ENCODE data around the gene SYNJ2. TPM values are rescaled to one million over a fixed set of nuclear protein-coding genes. Genes with fewer than 3 reads are reported as not detected.

SYNJ2 gene
- total and polyA plus RNA-seq, 2 of the 4 experiments (the other 2 are of a cell fraction): 40.8 to 45.2 TPM

GRCh38 chr6:158053377-158054313 is 72.0 kb downstream of the SYNJ2 start:
- H2AK9ac ChIP-seq (replicated peaks; ENCODE audit: low read depth, low read length, poor library complexity): peak overlapping the region; percentile 44
- H3K23ac ChIP-seq (ENCODE audit: low read depth, low read length): no peak overlapping the region
- H2AK5ac ChIP-seq (ENCODE audit: low read depth, low read length): no peak overlapping the region
- H3K4ac ChIP-seq (ENCODE audit: low read depth, low read length): no peak overlapping the region
- no peak overlapping the region for H2AFZ ChIP-seq (replicated peaks; ENCODE audit: low read length, poor library complexity)
- intact Hi-C loops (cut with micrococcal nuclease) (no loop called here), dilution Hi-C loops (cut with HindIII; ENCODE audit: low sequenced_read_pairs, unreplicated experiment) (no loop called here), in situ Hi-C loops (cut with MboI; ENCODE audit: low sequenced_read_pairs) (no loop called here)
- peak overlapping the region; percentile 43 for H2BK5ac ChIP-seq (ENCODE audit: low read depth, low read length, poor library complexity, severe bottlenecking)
- no peak overlapping the region for H3K14ac ChIP-seq (replicated peaks; ENCODE audit: low read depth, low read length)
- no peaks in the 10 kb centered on the region for H4K20me1 ChIP-seq (ENCODE audit: insufficient read depth, low read length)
- no peak overlapping the region for H3K27ac ChIP-seq (ENCODE audit: insufficient read depth, low read length)
- ChIA-PET POLR2A (ENCODE audit: unreplicated experiment) (no interaction called here), CTCF (no interaction called here)
- no TSS peak for BruUV-seq (replicated peaks)
- H2BK120ac ChIP-seq (ENCODE audit: low read depth, low read length): no peak overlapping the region
- H3K79me1 ChIP-seq (ENCODE audit: low read depth in 1 of 2, low read length in 2 of 2): peaks cover 30 to 63% of the 10 kb centered on the region in 2 experiments
- ATAC-seq (ENCODE audit: low read depth) (no peak), DNase-seq (no peak)
- H3K56ac ChIP-seq (ENCODE audit: extremely low read depth, insufficient read depth, low read length): no peak overlapping the region
- no peak overlapping the region for H4K8ac ChIP-seq (ENCODE audit: low read depth in 2 of 2, low read length in 2 of 2)
- no peak overlapping the region for H3K9ac ChIP-seq (ENCODE audit: low read depth, low read length)
- H3K9me1 ChIP-seq (ENCODE audit: insufficient read depth, low read length): peaks cover 45% of the 10 kb centered on the region
- WGBS, 2 experiments (ENCODE audit: extremely low coverage in 2 of 2, insufficient read length in 1 of 2): 63% methylated on average over 2 of the region's 2 CpGs; no CpG with 5 or more reads in 1 of the 2 experiments
- no peak overlapping the region for H2BK15ac ChIP-seq (ENCODE audit: low read depth, low read length)
- H4K5ac ChIP-seq (ENCODE audit: low read depth, low read length): no peak overlapping the region
- no peaks in the 10 kb centered on the region for H3K9me3 ChIP-seq (ENCODE audit: control insufficient read depth, insufficient read depth, low read length)
- H3K4me1 ChIP-seq (ENCODE audit: control insufficient read depth, insufficient read depth, low read length): peaks cover 23% of the 10 kb centered on the region
- H3K27me3 ChIP-seq (ENCODE audit: control insufficient read depth, insufficient read depth, low read length): no peaks in the 10 kb centered on the region
- no peak overlapping the region for H4K91ac ChIP-seq (ENCODE audit: insufficient read depth, low read depth, low read length)
- H3K18ac ChIP-seq (ENCODE audit: low read depth, low read length): no peak overlapping the region
- no peak overlapping the region for H3K4me3 ChIP-seq (ENCODE audit: insufficient read depth, low read depth, low read length)
- H2BK20ac ChIP-seq (ENCODE audit: low read depth, low read length): no peak overlapping the region
- H3K4me2 ChIP-seq (ENCODE audit: low read depth, low read length): no peak overlapping the region
- peaks cover 31% of the 10 kb centered on the region for H3K36me3 ChIP-seq (ENCODE audit: control insufficient read depth, insufficient read depth, low read length)
- TF ChIP-seq RAD21 (IDR thresholded peaks at IDR 0.05; ENCODE audit: low read length): no peak
- TF ChIP-seq MXI1 (IDR thresholded peaks at IDR 0.05; ENCODE audit: borderline replicate concordance, low read depth, low read length): no peak
- TF ChIP-seq RFX5 (IDR thresholded peaks at IDR 0.05; ENCODE audit: low read depth, low read length): no peak
- TF ChIP-seq ELK1 (IDR thresholded peaks at IDR 0.05; ENCODE audit: borderline replicate concordance, low read depth, low read length): no peak
- no peak for TF ChIP-seq CHD1 (IDR thresholded peaks at IDR 0.05; ENCODE audit: low read depth, low read length)
- TF ChIP-seq FOS (IDR thresholded peaks at IDR 0.05; ENCODE audit: low read depth, low read length): no peak
- TF ChIP-seq BHLHE40 (IDR thresholded peaks at IDR 0.05; ENCODE audit: low read depth, low read length): no peak
- TF ChIP-seq SMC3 (IDR thresholded peaks at IDR 0.05; ENCODE audit: low read depth, low read length): no peak
- TF ChIP-seq CEBPB (IDR thresholded peaks at IDR 0.05; ENCODE audit: low read depth, low read length): no peak
- no peak for TF ChIP-seq CTCF (conservative IDR thresholded peaks at IDR 0.05; ENCODE audit: low read depth, low read length)
- TF ChIP-seq POLR2A (IDR thresholded peaks at IDR 0.05; ENCODE audit: low read depth, low read length): no peak
- TF ChIP-seq NFE2L2 (IDR thresholded peaks at IDR 0.05; ENCODE audit: low read depth, low read length): no peak
- no peak for TF ChIP-seq MAZ (IDR thresholded peaks at IDR 0.05; ENCODE audit: borderline replicate concordance, low read depth, low read length)
- no peak for TF ChIP-seq MAFK (IDR thresholded peaks at IDR 0.05; ENCODE audit: low read depth, low read length)
- no peak for TF ChIP-seq RCOR1 (IDR thresholded peaks at IDR 0.05; ENCODE audit: insufficient replicate concordance, low read length)
